GM23248 (cell line): Measurements from ENCODE around the gene ZFPL1. TPM values are rescaled to one million over a fixed set of nuclear protein-coding genes. Genes with fewer than 3 reads are reported as not detected.

ENCODE experiments used
- DNase-seq: peaks from one replicate; pipeline ENCODE4 v3.0.0-alpha.2; 2015
- H2AFZ ChIP-seq: fragments of 200-600 bp; sonication (generic); 2 replicates; pipeline ENCODE4 v1.6.1; 2016; ENCODE audit warnings: antibody characterized with exemption
- H3F3A ChIP-seq: fragments of 200-600 bp; sonication (generic); 2 replicates; pipeline ENCODE4 v1.6.1; 2016; ENCODE audit warnings: mild to moderate bottlenecking, antibody characterized with exemption, mixed run types; ENCODE audit not compliant: insufficient read depth
- H3K27ac ChIP-seq: fragments of 200-600 bp; sonication (generic); 2 replicates; pipeline ENCODE4 v1.5.1; 2016; ENCODE audit warnings: mild to moderate bottlenecking
- H3K27me3 ChIP-seq: fragments of 200-600 bp; sonication (generic); replicated peaks from 2 replicates; pipeline ENCODE4 v1.6.1; 2016; ENCODE audit warnings: mild to moderate bottlenecking; ENCODE audit not compliant: insufficient read depth
- H3K36me3 ChIP-seq: fragments of 200-600 bp; sonication (generic); 2 replicates; pipeline ENCODE4 v1.6.1; 2016; ENCODE audit warnings: low read depth, mild to moderate bottlenecking
- H3K4me1 ChIP-seq: fragments of 200-600 bp; sonication (generic); 2 replicates; pipeline ENCODE4 v1.6.1; 2016; ENCODE audit warnings: mild to moderate bottlenecking; ENCODE audit not compliant: insufficient read depth
- H3K4me2 ChIP-seq: fragments of 200-600 bp; sonication (generic); one replicate; pipeline ENCODE4 v1.6.1; 2016; ENCODE audit warnings: mild to moderate bottlenecking; ENCODE audit not compliant: unreplicated experiment
- H3K4me3 ChIP-seq: fragments of 200-600 bp; sonication (generic); 2 replicates; pipeline ENCODE4 v1.5.1; 2016; ENCODE audit warnings: mild to moderate bottlenecking
- H3K79me2 ChIP-seq: fragments of 200-600 bp; sonication (generic); 2 replicates; pipeline ENCODE4 v1.6.1; 2016; ENCODE audit warnings: mild to moderate bottlenecking; ENCODE audit not compliant: insufficient read depth
- H3K9ac ChIP-seq: fragments of 200-600 bp; sonication (generic); 2 replicates; pipeline ENCODE4 v1.6.1; 2016; ENCODE audit warnings: mild to moderate bottlenecking
- H3K9me2 ChIP-seq: fragments of 200-600 bp; sonication (generic); 2 replicates; pipeline ENCODE4 v1.6.1; 2016; ENCODE audit warnings: mixed run types, mild to moderate bottlenecking, moderate library complexity; ENCODE audit not compliant: insufficient read depth
- H3K9me3 ChIP-seq: fragments of 200-600 bp; sonication (generic); one replicate; pipeline ENCODE4 v1.6.1; 2017; ENCODE audit warnings: low read depth
- H4K20me1 ChIP-seq: fragments of 200-600 bp; sonication (generic); 2 replicates; pipeline ENCODE4 v1.6.0; 2016; ENCODE audit not compliant: insufficient read depth
- EZH2 ChIP-seq: fragments of 200-600 bp; sonication (generic); IDR thresholded peaks from 2 replicates; pipeline ENCODE4 v1.6.1; 2018; ENCODE audit warnings: antibody characterized with exemption, mild to moderate bottlenecking; ENCODE audit not compliant: insufficient read depth, poor library complexity, severe bottlenecking
- EZH2phosphoT487 ChIP-seq: fragments of 200-600 bp; sonication (generic); IDR thresholded peaks from 2 replicates; pipeline ENCODE4 v1.6.1; 2018; ENCODE audit warnings: antibody characterized with exemption, moderate library complexity, mild to moderate bottlenecking, low read depth; ENCODE audit not compliant: insufficient read depth
- WGBS, 2 experiments: methylation state at CpG; one replicate each; pipeline ENCODE4 v1.1.6; 2015 to 2017; ENCODE audit warnings: low lambda C conversion rate in 2 of 2, low coverage in 1 of 2; ENCODE audit errors: missing lambda C conversion rate in 2 of 2; 5-methylcytosine and 5-hydroxymethylcytosine counted together
- in situ Hi-C: fragments of 300-500 bp; cut with MboI; formaldehyde crosslinking; loops from 2 replicates; pipeline ENCODE4 v1.15.0; 2020
- polyA plus RNA-seq: library from polyadenylated mRNA; unstranded; fragments of >200 nt; fragmentation: Nextera tagmentation; extraction: Ambion mirVana; gene quantifications from 2 replicates; pipeline ENCODE4 v1.2.1, GENCODE V29; 2016
- total RNA-seq: library from RNA; depleted of rRNA; stranded (reverse); fragments of >200 nt; shearing (Covaris generic); gene quantifications from 2 replicates; pipeline ENCODE4 v1.2.3, GENCODE V29; 2014

Gene ZFPL1
- total and polyA plus RNA-seq, 2 experiments from 2014 or later, result 55.2 to 64.9 TPM

- 76 to 80% methylated on average over 13 to 15 of the region's 15 CpGs for WGBS, 2 experiments
- Histone ChIP-seq H3K9ac (no peak overlapping the region), H3K4me3 (no peak overlapping the region), H3K36me3 (peaks cover 20% of the 10 kb centered on the region; the same call in 1 of the 2 replicates), H4K20me1 (no peaks in the 10 kb centered on the region), H3K9me2 (no peaks in the 10 kb centered on the region), H3K4me1 (peaks cover 8% of the 10 kb centered on the region), H3K4me2 (no peak overlapping the region), H2AFZ (no peak overlapping the region), H3K9me3 (no peaks in the 10 kb centered on the region), H3K27ac (no peak overlapping the region), H3F3A (peaks cover 11% of the 10 kb centered on the region), H3K79me2 (peaks cover 47% of the 10 kb centered on the region), H3K27me3 (no peaks in the 10 kb centered on the region)
- in situ Hi-C loops, result no loop called here
- TF ChIP-seq EZH2phosphoT487 (no peak), EZH2 (no peak)
- DNase-seq, result no peak
These were observed 44.4 kb downstream of the ZFPL1 start for GRCh38 chr11:65128182-65129145.

- Histone ChIP-seq H3K9me3 (no peaks in the 10 kb centered on the region), H3K27ac (no peak overlapping the region), H3K27me3 (no peaks in the 10 kb centered on the region), H3K79me2 (peaks cover 43% of the 10 kb centered on the region), H3K36me3 (peaks cover 20% of the 10 kb centered on the region; the same call in 1 of the 2 replicates), H3K9me2 (no peaks in the 10 kb centered on the region), H3K4me1 (peaks cover 8% of the 10 kb centered on the region), H3K9ac (peak overlapping the region; percentile 21; the same call in 1 of the 2 replicates), H3K4me2 (no peak overlapping the region), H3F3A (peaks cover 11% of the 10 kb centered on the region), H4K20me1 (no peaks in the 10 kb centered on the region), H3K4me3 (no peak overlapping the region), H2AFZ (no peak overlapping the region)
- in situ Hi-C loops, result no loop called here
- no peak for DNase-seq
- 75 to 81% methylated on average over 11 to 13 of the region's 13 CpGs for WGBS, 2 experiments
- no peak for TF ChIP-seq EZH2phosphoT487
- no peak for TF ChIP-seq EZH2
These were observed 45.8 kb downstream of the ZFPL1 start for GRCh38 chr11:65129649-65130441.

GRCh38 chr11:65130631-65131416 is 46.8 kb downstream of the ZFPL1 start:
- H3K27ac ChIP-seq, result no peak overlapping the region
- no peak overlapping the region for H3K4me2 ChIP-seq
- no peaks in the 10 kb centered on the region for H3K9me3 ChIP-seq
- H3K4me3 ChIP-seq, result no peak overlapping the region
- H2AFZ ChIP-seq, result no peak overlapping the region
- no peak for DNase-seq
- no peak overlapping the region for H3K9ac ChIP-seq
- peaks cover 11% of the 10 kb centered on the region for H3F3A ChIP-seq
- no peaks in the 10 kb centered on the region for H3K9me2 ChIP-seq
- peaks cover 8% of the 10 kb centered on the region for H3K4me1 ChIP-seq
- no peak for TF ChIP-seq EZH2
- no peaks in the 10 kb centered on the region for H4K20me1 ChIP-seq
- in situ Hi-C loops, result no loop called here
- peaks cover 18% of the 10 kb centered on the region; the same call in 1 of the 2 replicates for H3K36me3 ChIP-seq
- no peaks in the 10 kb centered on the region for H3K27me3 ChIP-seq
- 83 to 87% methylated on average over 15 to 19 of the region's 19 CpGs for WGBS, 2 experiments
- peaks cover 37% of the 10 kb centered on the region for H3K79me2 ChIP-seq

GRCh38 chr11:65131417-65131776 is 47.4 kb downstream of the ZFPL1 start:
- H3K79me2 ChIP-seq, result peaks cover 37% of the 10 kb centered on the region
- no peaks in the 10 kb centered on the region for H3K9me3 ChIP-seq
- H3K27me3 ChIP-seq, result no peaks in the 10 kb centered on the region
- in situ Hi-C loops, result no loop called here
- no peak overlapping the region for H3K27ac ChIP-seq
- no peak overlapping the region for H3K9ac ChIP-seq
- H3K4me1 ChIP-seq, result peaks cover 8% of the 10 kb centered on the region
- no peak overlapping the region for H3K4me3 ChIP-seq
- H3K9me2 ChIP-seq, result no peaks in the 10 kb centered on the region
- DNase-seq, result no peak
- H3F3A ChIP-seq, result peaks cover 11% of the 10 kb centered on the region
- H2AFZ ChIP-seq, result no peak overlapping the region
- H3K4me2 ChIP-seq, result no peak overlapping the region
- no peak for TF ChIP-seq EZH2phosphoT487
- no peak for TF ChIP-seq EZH2
- 71 to 76% methylated on average over 3 of the region's 3 CpGs for WGBS, 2 experiments
- H3K36me3 ChIP-seq, result peaks cover 13% of the 10 kb centered on the region; the same call in 1 of the 2 replicates
- no peaks in the 10 kb centered on the region for H4K20me1 ChIP-seq
